Neutrophil (primary cell): ENCODE data around the gene SLC2A6.

ENCODE experiments used
- H3K27ac ChIP-seq: fragments of 200-600 bp; sonication (generic); 2 replicates; pipeline ENCODE4 v1.5.1; 2016; ENCODE audit warnings: mild to moderate bottlenecking, moderate library complexity
- H3K27me3 ChIP-seq: fragments of 200-600 bp; sonication (generic); 2 replicates; pipeline ENCODE4 v1.6.0; 2016; ENCODE audit warnings: mild to moderate bottlenecking
- H3K36me3 ChIP-seq: fragments of 200-600 bp; sonication (generic); 2 replicates; pipeline ENCODE4 v1.5.1; 2017
- H3K4me1 ChIP-seq, 2 experiments: fragments of 200-600 bp in 1 of 2; sonication (generic) in 1 of 2; 1 replicate in 1 of 2; 2 replicates in 1 of 2; pipeline versions ENCODE4 v1.5.1 to v1.6.1; 2013 to 2016; ENCODE audit warnings: low read depth in 1 of 2, low read length in 1 of 2, mild to moderate bottlenecking in 1 of 2, moderate library complexity in 1 of 2; ENCODE audit not compliant: control insufficient read depth in 1 of 2, insufficient read depth in 1 of 2
- H3K4me3 ChIP-seq, 2 experiments: fragments of 200-600 bp in 1 of 2; sonication (generic) in 1 of 2; 1 replicate in 1 of 2; 2 replicates in 1 of 2; pipeline ENCODE4 v1.5.1; 2013 to 2016; ENCODE audit warnings: low read depth in 1 of 2, low read length in 1 of 2, mild to moderate bottlenecking in 1 of 2, moderate library complexity in 1 of 2
- H3K9me3 ChIP-seq: fragments of 200-600 bp; sonication (generic); 2 replicates; pipeline ENCODE4 v1.5.1; 2016
- TF ChIP-seq, protein P1 (sequence below): fragments of 200-600 bp; sonication (generic); IDR thresholded peaks from 2 replicates; pipeline ENCODE4 v1.5.1; 2016; ENCODE audit warnings: antibody characterized with exemption

The SLC2A6 gene

GRCh38 chr9:133477461-133477860 lies 1.4 kb downstream of the SLC2A6 start:
- Histone ChIP-seq H3K9me3 (no peaks in the 10 kb centered on the region), H3K4me1 (peaks cover 11 to 14% of the 10 kb centered on the region in 2 experiments), H3K4me3 (no peak overlapping the region), H3K36me3 (no peaks in the 10 kb centered on the region), H3K27me3 (peaks cover 77% of the 10 kb centered on the region), H3K27ac (no peak overlapping the region)
- TF ChIP-seq, protein P1, sequence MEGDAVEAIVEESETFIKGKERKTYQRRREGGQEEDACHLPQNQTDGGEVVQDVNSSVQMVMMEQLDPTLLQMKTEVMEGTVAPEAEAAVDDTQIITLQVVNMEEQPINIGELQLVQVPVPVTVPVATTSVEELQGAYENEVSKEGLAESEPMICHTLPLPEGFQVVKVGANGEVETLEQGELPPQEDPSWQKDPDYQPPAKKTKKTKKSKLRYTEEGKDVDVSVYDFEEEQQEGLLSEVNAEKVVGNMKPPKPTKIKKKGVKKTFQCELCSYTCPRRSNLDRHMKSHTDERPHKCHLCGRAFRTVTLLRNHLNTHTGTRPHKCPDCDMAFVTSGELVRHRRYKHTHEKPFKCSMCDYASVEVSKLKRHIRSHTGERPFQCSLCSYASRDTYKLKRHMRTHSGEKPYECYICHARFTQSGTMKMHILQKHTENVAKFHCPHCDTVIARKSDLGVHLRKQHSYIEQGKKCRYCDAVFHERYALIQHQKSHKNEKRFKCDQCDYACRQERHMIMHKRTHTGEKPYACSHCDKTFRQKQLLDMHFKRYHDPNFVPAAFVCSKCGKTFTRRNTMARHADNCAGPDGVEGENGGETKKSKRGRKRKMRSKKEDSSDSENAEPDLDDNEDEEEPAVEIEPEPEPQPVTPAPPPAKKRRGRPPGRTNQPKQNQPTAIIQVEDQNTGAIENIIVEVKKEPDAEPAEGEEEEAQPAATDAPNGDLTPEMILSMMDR: no peak

DNA sequence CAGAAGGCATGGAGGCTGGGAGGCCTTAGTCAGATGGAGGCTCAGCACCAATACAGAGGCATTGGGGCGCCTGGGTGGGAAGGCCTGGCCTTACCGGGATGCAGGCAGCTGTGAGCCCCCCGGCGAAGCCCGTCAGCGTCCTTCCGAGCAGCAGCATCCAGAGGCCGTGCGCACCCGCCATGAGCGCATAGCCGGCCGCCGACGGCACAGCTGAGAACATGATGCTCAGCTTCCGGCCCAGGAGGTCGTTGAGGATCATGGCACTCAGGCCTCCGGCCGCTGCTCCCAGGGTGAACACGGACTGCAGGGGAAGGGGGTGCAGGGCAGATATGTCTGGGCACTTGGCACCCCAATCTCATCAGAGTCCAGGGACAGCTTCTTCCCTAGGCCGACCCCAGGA lies 2.0 kb downstream of the SLC2A6 start:
- no peaks in the 10 kb centered on the region for H3K36me3 ChIP-seq
- no peak overlapping the region for H3K4me3 ChIP-seq
- peaks cover 73% of the 10 kb centered on the region for H3K27me3 ChIP-seq

DNA sequence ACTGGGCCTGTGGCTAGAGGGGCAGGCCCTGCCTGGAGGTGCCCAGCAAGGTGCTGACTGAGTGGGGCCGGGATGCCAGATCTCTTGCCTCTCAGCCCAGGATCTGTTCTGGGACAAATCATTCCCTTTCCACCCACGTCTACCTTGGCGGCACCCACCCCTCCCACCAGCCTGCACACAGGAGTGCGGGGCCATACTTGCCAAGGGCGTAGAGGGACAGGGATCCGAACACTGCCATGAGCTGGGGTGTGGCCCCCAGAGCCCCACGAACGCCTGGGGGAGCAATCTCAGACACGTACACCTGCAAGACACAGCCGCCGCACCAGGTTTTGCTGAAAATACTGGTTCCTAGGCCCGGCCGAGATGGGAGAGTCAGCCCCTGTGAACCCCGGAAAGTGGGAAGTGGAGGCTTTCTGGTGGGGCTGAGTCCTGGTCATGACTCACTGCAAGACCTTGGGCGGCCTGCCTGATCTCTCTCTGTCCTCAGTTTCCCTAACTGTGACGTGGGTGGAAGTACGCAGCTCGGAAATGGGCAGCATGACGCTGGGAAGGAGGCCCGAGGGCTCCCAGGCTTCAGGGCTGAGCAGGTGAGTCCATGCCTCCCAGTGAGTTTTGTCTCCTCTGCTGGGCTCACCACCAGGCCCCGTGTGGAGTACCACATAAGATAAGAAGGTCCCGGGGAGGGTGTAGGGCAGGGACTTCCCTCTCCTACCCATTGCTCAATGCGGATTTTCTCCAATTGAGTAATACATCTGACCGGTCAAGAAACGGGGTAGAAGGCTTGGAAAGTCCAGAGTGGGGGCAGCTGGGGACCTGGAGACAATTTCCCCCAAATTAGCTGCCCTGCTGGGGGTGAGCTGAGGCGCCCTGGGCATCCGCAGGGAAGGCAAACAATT lies 2.6 kb downstream of the SLC2A6 start:
- Histone ChIP-seq H3K27ac (no peak overlapping the region), H3K36me3 (no peaks in the 10 kb centered on the region)

More for the DNA sequence above, 2.0 kb downstream of the SLC2A6 start:
- TF ChIP-seq, protein P1: no peak
- H3K27ac ChIP-seq: no peak overlapping the region
- H3K4me1 ChIP-seq: peaks cover 11 to 14% of the 10 kb centered on the region in 2 experiments
- no peaks in the 10 kb centered on the region for H3K9me3 ChIP-seq

DNA sequence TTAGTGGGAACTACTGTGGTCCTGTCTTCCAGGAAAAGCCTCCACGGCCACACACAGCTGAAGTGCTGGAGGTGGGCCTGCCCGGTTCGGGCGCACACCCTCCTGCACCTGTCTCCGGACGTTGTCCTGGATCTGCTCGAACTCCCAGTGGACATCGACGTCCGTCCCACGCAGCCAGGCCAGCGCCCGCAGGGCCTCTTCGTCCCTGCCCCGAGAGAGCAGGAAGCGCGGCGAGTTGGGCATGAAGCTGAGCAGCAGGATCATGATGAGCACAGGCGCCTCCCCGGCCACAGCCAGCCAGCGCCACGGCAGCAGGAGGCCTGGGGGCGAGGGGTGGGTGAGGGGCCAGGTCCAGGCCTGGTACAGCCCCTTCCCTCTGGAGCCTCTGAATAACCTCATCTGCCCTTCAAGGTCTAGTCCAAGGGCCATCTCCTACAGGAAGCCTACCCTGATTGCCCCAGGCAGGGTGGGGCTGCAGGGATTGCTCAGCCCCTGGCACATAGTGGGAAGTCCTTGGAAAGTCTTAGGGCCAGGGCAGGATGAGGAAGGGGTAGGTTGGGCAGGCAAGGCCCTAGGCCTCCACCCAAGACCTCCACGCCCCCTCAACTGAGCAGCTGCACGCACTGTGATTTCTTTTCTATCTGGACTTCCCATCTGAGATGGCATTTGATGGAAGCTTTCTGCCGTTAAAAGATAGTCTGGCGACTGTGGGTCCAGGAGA lies 3.4 kb downstream of the SLC2A6 start:
- H3K4me1 ChIP-seq: peaks cover 11 to 14% of the 10 kb centered on the region in 2 experiments
- no peaks in the 10 kb centered on the region for H3K36me3 ChIP-seq
- TF ChIP-seq, protein P1: no peak
- H3K4me3 ChIP-seq: no peak overlapping the region
- no peaks in the 10 kb centered on the region for H3K9me3 ChIP-seq
- peaks cover 60% of the 10 kb centered on the region for H3K27me3 ChIP-seq
- no peak overlapping the region for H3K27ac ChIP-seq

More for the DNA sequence above, 2.6 kb downstream of the SLC2A6 start:
- Histone ChIP-seq H3K9me3 (no peaks in the 10 kb centered on the region), H3K4me1 (peaks cover 11 to 14% of the 10 kb centered on the region in 2 experiments), H3K4me3 (no peak overlapping the region), H3K27me3 (peaks cover 68% of the 10 kb centered on the region)
- TF ChIP-seq, protein P1: no peak

GRCh38 chr9:133474853-133475252 lies 4.0 kb downstream of the SLC2A6 start:
- H3K4me1 ChIP-seq: peaks cover 11 to 14% of the 10 kb centered on the region in 2 experiments
- TF ChIP-seq, protein P1: no peak
- H3K36me3 ChIP-seq: no peaks in the 10 kb centered on the region
- H3K9me3 ChIP-seq: no peaks in the 10 kb centered on the region
- peaks cover 54% of the 10 kb centered on the region for H3K27me3 ChIP-seq
- H3K27ac ChIP-seq: no peak overlapping the region
- no peak overlapping the region for H3K4me3 ChIP-seq
